ENCODE data around the gene CDH13. TPM values are rescaled to one million over a fixed set of nuclear protein-coding genes. Genes with fewer than 3 reads are reported as not detected.

CDH13 gene
- polyA plus RNA-seq, 1 experiment, result 113 TPM

DNA sequence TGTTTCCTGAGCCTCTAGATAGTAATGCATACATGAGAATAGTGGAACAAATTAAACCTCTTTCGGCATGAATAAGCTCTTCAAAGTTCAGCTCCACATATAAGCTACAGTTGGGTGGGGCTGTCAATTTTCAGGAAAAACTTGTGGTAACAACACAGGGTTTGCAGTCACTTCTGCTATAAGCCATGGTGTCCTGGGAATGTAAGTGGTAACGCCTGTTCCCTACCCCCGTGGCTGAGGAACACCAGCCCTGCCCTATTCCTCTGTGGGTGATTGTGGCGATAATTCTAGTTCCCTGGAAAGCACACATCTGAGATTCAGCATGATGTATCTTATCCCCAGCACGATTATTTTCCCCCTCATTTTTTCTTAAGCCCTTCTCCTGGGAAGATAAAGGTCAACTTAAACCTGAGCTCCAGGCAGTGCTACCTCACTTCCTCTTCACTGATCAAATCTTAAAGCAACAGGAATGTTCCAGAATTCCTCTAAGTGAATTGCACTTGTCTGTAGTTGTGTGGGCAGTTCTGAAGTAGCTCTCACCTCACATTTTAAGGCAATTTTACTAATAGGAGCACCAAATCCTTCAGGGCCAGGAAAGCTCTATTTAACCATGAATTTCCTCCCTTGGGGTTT lies 680.3 kb downstream of the CDH13 start:
- ChIA-PET POLR2A (no interaction called here), CTCF (interaction anchor here (0.6 kb wide), 1 partner anchor 12 kb away, joined by 3 read pairs; no protein-coding TSS in a partner anchor)
- DNase-seq (ENCODE audit: low read depth), result no peak
- Histone ChIP-seq H3K36me3 (ENCODE audit: control insufficient read depth, insufficient read depth, low read length) (no peaks in the 10 kb centered on the region), H3K4me3 (ENCODE audit: low read depth, low read length) (no peak overlapping the region), H3K27me3 (ENCODE audit: control insufficient read depth, insufficient read depth, low read length) (no peaks in the 10 kb centered on the region)
- TF ChIP-seq, protein P1, sequence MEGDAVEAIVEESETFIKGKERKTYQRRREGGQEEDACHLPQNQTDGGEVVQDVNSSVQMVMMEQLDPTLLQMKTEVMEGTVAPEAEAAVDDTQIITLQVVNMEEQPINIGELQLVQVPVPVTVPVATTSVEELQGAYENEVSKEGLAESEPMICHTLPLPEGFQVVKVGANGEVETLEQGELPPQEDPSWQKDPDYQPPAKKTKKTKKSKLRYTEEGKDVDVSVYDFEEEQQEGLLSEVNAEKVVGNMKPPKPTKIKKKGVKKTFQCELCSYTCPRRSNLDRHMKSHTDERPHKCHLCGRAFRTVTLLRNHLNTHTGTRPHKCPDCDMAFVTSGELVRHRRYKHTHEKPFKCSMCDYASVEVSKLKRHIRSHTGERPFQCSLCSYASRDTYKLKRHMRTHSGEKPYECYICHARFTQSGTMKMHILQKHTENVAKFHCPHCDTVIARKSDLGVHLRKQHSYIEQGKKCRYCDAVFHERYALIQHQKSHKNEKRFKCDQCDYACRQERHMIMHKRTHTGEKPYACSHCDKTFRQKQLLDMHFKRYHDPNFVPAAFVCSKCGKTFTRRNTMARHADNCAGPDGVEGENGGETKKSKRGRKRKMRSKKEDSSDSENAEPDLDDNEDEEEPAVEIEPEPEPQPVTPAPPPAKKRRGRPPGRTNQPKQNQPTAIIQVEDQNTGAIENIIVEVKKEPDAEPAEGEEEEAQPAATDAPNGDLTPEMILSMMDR (IDR thresholded peaks at IDR 0.05; ENCODE audit: insufficient read depth, low read depth, low read length), result no peak

DNA sequence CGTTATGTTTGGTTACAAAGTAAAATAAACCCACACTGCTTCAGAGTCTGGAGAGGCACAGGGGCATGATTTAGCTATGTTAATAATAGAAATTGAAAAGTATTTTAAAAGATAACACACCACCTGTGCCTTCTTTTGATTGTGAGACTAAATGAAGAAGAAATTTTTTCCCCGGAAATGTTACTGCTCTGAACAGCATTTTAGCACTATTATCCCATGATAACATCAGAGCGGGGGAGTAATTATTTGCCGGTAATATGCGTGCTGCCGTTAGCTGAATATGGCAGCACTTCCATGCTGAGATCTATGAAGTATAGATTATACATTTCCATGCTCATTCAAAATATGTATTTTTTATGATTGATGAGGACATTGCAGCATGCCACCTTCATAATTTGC lies 680.8 kb downstream of the CDH13 start:
- POLR2A ChIA-PET, result no interaction called here
- Histone ChIP-seq H3K4me3 (ENCODE audit: low read depth, low read length) (no peak overlapping the region), H3K36me3 (ENCODE audit: control insufficient read depth, insufficient read depth, low read length) (no peaks in the 10 kb centered on the region), H3K27me3 (ENCODE audit: control insufficient read depth, insufficient read depth, low read length) (no peaks in the 10 kb centered on the region)
- CTCF ChIA-PET, result no interaction called here
- DNase-seq (ENCODE audit: low read depth), result no peak
- TF ChIP-seq, protein P1 (IDR thresholded peaks at IDR 0.05; ENCODE audit: insufficient read depth, low read depth, low read length), result no peak

DNA sequence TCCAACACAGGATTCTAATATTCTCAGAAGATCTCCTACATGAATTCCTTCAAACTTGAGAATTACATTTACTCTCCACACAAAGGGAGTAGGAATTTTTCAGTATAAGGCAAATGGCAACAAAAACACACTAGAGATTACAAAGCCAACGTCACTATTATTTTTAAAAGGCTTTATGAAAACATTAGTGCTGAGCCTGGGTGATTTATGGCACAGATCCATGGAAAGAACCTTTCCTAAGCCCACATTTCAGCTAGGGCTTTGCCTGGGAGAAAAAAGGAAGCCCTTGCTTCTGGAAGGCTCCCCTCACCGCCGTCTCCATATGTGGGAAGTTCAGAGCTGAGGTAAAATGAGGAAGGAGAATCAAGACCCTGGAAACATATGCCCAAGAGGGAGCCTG lies 681.6 kb downstream of the CDH13 start:
- no peaks in the 10 kb centered on the region for H3K27me3 ChIP-seq (ENCODE audit: control insufficient read depth, insufficient read depth, low read length)
- ChIA-PET CTCF (no interaction called here), POLR2A (no interaction called here)
- no peak for DNase-seq (ENCODE audit: low read depth)
- TF ChIP-seq, protein P1 (IDR thresholded peaks at IDR 0.05; ENCODE audit: insufficient read depth, low read depth, low read length), result no peak
- H3K36me3 ChIP-seq (ENCODE audit: control insufficient read depth, insufficient read depth, low read length), result no peaks in the 10 kb centered on the region
- no peak overlapping the region for H3K4me3 ChIP-seq (ENCODE audit: low read depth, low read length)

DNA sequence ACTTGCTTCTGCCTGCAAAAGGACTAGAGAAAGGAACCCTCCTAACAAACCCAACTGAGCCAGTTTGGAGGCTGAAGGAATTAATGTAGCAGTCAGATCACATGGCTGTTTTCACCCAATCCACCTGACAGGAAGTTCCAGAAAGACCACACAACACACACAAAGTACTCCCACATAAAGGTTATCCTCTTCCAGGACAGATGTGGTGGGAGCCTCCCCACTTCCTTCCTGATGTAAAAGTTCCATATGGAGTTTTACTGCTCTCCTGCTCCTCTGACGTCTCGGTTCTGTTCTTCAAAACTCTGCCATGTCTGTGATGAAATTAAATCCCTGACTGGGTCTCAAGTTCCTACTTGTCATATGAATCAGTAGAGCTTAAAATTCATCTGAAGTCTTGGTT lies 684.0 kb downstream of the CDH13 start:
- ChIA-PET POLR2A (no interaction called here), CTCF (no interaction called here)
- no peaks in the 10 kb centered on the region for H3K36me3 ChIP-seq (ENCODE audit: control insufficient read depth, insufficient read depth, low read length)

DNA sequence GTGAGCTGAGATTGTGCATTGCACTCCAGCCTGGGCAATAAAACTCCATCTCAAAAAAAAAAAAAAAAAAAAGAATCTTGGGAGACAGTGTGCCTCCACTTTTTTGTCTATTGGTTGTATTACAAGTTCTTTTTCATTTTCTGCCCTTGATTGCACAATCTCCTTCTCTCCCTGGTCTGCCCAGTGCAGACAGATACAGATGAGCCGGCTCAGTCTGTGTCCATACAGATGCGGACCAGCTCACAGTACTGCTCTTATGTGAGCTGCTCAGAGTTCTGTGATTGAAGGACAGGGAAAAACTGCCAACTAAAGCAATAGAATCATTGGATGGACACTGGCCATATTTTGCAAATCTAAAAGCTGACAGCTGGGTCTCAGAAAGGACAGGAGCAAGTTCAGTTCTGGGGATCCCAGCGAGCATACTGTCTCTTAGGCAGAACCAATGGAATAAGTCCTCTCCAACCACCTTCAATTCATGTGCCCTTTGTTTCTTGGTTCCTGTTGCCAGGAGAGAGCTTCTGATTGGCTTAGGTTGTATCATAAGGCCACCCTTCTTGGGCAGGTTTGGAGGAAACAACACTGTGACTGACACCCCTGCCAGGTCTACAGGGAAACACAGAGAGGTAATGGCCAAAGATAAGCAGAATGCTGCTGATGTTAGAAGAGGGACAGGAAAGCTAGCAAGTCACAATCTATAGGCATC lies 685.4 kb downstream of the CDH13 start:
- DNase-seq (ENCODE audit: low read depth), result no peak
- Histone ChIP-seq H3K4me3 (ENCODE audit: low read depth, low read length) (no peak overlapping the region), H3K36me3 (ENCODE audit: control insufficient read depth, insufficient read depth, low read length) (no peaks in the 10 kb centered on the region), H3K27me3 (ENCODE audit: control insufficient read depth, insufficient read depth, low read length) (no peaks in the 10 kb centered on the region)
- TF ChIP-seq, protein P1 (IDR thresholded peaks at IDR 0.05; ENCODE audit: insufficient read depth, low read depth, low read length), result no peak
- CTCF ChIA-PET, result no interaction called here
- POLR2A ChIA-PET, result no interaction called here

More for the DNA sequence above, 684.0 kb downstream of the CDH13 start:
- TF ChIP-seq, protein P1 (IDR thresholded peaks at IDR 0.05; ENCODE audit: insufficient read depth, low read depth, low read length), result no peak
- DNase-seq (ENCODE audit: low read depth), result no peak
- Histone ChIP-seq H3K4me3 (ENCODE audit: low read depth, low read length) (no peak overlapping the region), H3K27me3 (ENCODE audit: control insufficient read depth, insufficient read depth, low read length) (no peaks in the 10 kb centered on the region)
